GM18951 (cell line): ENCODE measurements around the gene GALNT7.

Experiments used
- POLR2A ChIP-seq: IDR thresholded peaks from 4 replicates; pipeline ENCODE4 v1.6.1; 2011; ENCODE audit warnings: mild to moderate bottlenecking; ENCODE audit not compliant: insufficient read length, insufficient read depth; ENCODE audit errors: extremely low read depth
- in situ Hi-C: fragments of 300-500 bp; cut with MboI; formaldehyde crosslinking; loops from one replicate; pipeline ENCODE4 v1.12.0; 2022; ENCODE audit warnings: low sequenced_read_pairs, mixed read lengths, inconsistent platforms; ENCODE audit not compliant: unreplicated experiment

Gene GALNT7

GRCh38 chr4:173332963-173333657 lies 164.5 kb downstream of the GALNT7 start:
- in situ Hi-C loops = no loop called here
- no peak for TF ChIP-seq POLR2A

- in situ Hi-C loops = no loop called here
- no peak for TF ChIP-seq POLR2A
Measured at GRCh38 chr4:173333658-173334084, 165.1 kb downstream of the GALNT7 start.

DNA sequence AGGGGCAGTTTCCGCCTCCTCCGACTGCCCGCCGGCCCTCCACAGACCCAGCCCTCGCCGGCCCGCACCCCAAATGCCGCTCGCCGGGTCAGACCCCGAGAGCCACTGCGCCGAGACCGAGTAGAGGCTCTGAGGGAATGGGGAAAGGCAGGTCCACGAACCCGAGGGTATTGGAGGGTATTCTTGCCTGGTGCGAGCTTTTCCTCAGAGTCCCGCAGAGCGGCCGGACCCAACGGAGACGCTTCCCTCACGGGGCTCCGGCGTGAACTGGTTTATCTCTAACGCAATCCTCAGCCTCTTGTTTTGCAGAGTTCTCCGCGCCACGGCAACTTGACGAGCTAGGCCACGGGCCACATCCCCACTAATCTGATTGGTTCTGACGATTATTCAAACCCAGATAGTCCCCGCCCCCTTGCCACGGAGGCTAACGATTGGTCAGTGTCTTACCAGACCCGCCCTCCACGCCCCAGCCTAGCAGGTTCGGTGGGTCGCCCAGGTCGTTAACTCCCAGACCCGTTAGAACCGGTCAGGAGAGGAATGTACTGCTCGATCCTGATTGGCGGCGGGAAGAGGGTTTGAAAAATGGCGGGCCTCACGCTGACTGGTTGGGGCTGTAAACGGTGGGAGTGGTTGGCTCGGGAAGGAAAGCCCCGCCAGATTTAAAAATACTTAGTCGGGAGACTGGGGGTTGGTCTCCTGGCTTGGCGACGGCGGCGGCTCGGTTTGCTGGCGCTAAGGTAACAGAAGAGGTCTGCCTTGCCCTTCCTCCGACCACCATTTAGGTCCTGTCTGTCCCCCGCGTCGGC lies 165.7 kb downstream of the GALNT7 start, which contains the start of gene HMGB2:
Gene HMGB2 (minus strand): TSS at position 274 of the 806 bp plus-strand sequence. CDS start 709 bp downstream, outside the sequence.
- in situ Hi-C loops = no loop called here
- TF ChIP-seq POLR2A = peak; percentile 98

- peak; percentile 69 for TF ChIP-seq POLR2A
- in situ Hi-C loops = no loop called here
Measured at GRCh38 chr4:173334891-173335752, 166.5 kb downstream of the GALNT7 start.

- TF ChIP-seq POLR2A = no peak
- in situ Hi-C loops = no loop called here
Measured at GRCh38 chr4:173337463-173337862, 168.9 kb downstream of the GALNT7 start.

DNA sequence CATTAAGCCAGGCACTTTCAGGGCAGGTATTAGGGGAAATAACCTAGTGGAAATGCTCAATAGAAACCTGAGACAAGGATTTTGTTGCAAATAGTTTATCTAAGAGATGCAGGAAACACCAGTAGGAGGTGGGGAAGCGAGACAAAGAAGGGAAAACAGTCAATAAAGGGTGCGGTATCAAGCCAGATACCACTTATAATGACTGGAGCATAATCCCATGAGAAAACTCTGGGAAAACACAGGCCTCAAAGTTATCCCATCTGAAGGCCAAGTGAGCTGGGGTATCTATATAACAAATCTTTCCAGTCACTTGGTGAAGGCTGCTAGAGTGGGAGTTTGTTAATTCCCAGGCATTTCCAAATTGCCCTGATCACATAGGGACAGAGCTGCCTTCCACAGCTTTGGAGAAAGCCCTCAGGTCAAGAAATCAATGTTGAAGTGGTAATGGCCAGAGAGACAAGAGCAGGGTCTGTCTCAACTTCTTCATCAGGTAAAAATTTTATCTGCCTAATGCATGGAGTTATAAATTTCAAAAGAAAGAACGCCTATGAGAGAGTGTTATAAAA lies 175.3 kb downstream of the GALNT7 start:
- TF ChIP-seq POLR2A = no peak
- in situ Hi-C loops = no loop called here

DNA sequence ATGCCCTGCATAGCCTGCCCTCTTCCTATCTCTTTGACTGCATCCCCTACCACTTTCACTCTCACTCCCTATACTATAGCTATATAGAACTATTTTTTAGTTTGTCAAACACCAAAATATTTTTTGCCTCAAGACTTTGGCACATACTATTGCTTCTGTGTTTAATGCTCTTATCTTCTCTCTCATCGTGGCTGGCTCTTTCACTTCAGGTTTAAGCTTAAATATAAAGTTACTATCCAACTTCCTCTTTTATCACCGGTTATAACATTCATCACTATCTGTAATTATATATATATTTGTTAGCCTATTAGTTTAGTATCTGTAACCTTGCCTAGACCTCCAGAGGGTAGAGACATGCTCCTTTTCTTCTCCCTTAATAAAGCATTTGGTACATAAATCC lies 177.0 kb downstream of the GALNT7 start:
- no peak for TF ChIP-seq POLR2A
- in situ Hi-C loops = no loop called here

DNA sequence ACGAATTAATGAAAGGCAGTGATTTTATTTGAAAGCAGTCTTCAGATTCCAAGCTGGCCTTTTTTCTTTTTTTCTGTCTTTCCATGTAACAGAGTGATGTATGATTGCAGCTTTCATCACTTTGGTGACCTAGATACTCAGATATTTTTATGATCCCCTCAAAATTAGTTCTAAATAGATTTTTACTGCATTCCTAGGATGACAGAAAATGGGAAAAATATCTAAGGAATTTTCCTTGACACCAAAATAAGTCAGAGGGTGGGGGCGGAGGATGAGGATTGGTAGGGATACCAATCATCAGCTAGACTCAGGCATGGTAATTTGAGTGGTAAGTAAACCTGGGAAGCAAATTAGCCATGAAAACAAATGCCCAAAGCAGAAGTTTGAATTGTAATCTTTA lies 177.5 kb downstream of the GALNT7 start:
- in situ Hi-C loops = no loop called here
- no peak for TF ChIP-seq POLR2A

- in situ Hi-C loops = no loop called here
- no peak for TF ChIP-seq POLR2A
Measured at GRCh38 chr4:173347467-173347866, 178.9 kb downstream of the GALNT7 start.

DNA sequence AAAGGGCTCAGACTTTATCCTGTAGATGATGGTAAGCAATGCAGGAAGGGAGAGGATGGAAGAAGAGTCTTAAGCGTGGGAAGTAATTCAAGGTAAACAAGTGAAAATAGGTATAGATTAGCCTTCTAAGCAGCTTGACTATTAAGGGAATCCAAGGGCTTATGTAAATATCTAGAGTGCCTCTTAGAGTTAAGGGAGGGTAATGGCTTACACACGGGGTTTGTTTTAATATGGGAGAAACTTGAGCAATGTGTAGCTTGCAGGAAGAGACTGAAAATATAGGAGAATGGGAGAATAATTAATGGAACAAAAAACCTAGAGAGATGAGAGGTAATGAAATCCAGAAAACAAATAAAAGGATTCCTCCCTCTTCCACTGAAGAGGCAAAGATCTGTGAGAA lies 189.3 kb downstream of the GALNT7 start:
- in situ Hi-C loops = no loop called here
- TF ChIP-seq POLR2A = no peak

DNA sequence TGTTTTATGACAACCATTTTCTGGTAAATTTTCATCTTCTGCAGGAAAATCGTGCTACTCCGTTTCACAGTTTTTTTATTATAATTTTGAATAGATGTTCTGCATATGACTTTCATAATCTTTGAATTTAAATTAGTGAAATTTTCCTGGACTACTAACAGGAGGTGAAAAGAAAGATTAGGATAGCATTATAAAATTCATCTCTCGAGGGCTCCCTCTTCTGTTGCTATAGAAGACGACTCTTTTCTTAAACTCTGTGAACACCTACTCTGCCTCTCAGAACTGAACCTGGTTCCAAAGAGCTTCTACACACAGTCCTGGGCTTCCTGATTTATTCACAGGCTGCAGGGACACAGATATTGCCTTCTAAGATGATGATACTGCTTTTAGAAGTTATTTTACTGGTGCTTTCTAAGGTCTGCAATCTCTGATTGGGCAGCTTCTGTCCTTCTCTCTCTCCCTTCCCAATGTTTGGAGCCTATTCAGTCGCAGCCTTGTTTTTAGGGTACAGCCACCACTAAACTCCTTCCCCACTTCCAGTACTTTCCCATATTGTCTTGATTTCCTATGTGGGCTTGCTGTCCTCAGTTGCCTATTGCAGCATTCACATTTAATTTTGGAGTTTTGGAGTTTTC lies 192.1 kb downstream of the GALNT7 start:
- no peak for TF ChIP-seq POLR2A
- in situ Hi-C loops = no loop called here

- no peak for TF ChIP-seq POLR2A
- in situ Hi-C loops = no loop called here
Measured at GRCh38 chr4:173362666-173363065, 194.1 kb downstream of the GALNT7 start.
